Karpas-422 (cell line): ENCODE measurements around the gene CCDC187. TPM values are rescaled to one million over a fixed set of nuclear protein-coding genes. Genes with fewer than 3 reads are reported as not detected.

Experiments
- DNase-seq: peaks from one replicate; pipeline ENCODE4 v3.0.0-alpha.2; 2015
- H2AFZ ChIP-seq: fragments of 200-600 bp; sonication (generic); 2 replicates; pipeline ENCODE4 v1.6.1; 2014; ENCODE audit warnings: antibody characterized with exemption, low read length, mixed read lengths
- H3K27ac ChIP-seq: fragments of 200-600 bp; sonication (generic); 2 replicates; pipeline ENCODE4 v1.5.1; 2014; ENCODE audit warnings: mild to moderate bottlenecking, low read length, moderate library complexity
- H3K27me3 ChIP-seq: fragments of 200-600 bp; sonication (generic); 2 replicates; pipeline ENCODE4 v1.6.1; 2014; ENCODE audit warnings: low read length, mixed read lengths
- H3K36me3 ChIP-seq: fragments of 200-600 bp; sonication (generic); 2 replicates; pipeline ENCODE4 v1.6.1; 2014; ENCODE audit warnings: low read length, mixed read lengths; ENCODE audit not compliant: insufficient read depth
- H3K4me1 ChIP-seq: fragments of 200-600 bp; sonication (generic); 2 replicates; pipeline ENCODE4 v1.6.1; 2014; ENCODE audit warnings: mild to moderate bottlenecking, low read length, mixed read lengths
- H3K4me2 ChIP-seq: fragments of 200-600 bp; sonication (generic); 2 replicates; pipeline ENCODE4 v1.6.1; 2014; ENCODE audit warnings: low read length, low read depth, mild to moderate bottlenecking; ENCODE audit not compliant: poor library complexity, severe bottlenecking
- H3K4me3 ChIP-seq: fragments of 200-600 bp; sonication (generic); 2 replicates; pipeline ENCODE4 v1.5.1; 2014; ENCODE audit warnings: mild to moderate bottlenecking, antibody characterized with exemption, low read length, mixed read lengths
- H3K79me2 ChIP-seq: fragments of 200-600 bp; sonication (generic); 2 replicates; pipeline ENCODE4 v1.6.1; 2014; ENCODE audit warnings: mild to moderate bottlenecking, low read length, mixed read lengths
- H3K9ac ChIP-seq: fragments of 200-600 bp; sonication (generic); 2 replicates; pipeline ENCODE4 v1.6.0; 2014; ENCODE audit warnings: low read length
- H3K9me2 ChIP-seq: fragments of 200-600 bp; sonication (generic), shearing (Covaris generic); replicated peaks from 2 replicates; pipeline ENCODE4 v1.6.0; 2014; ENCODE audit warnings: mild to moderate bottlenecking, low read length, moderate library complexity; ENCODE audit not compliant: insufficient read depth
- H3K9me3 ChIP-seq: fragments of 300-700, 200-600 bp; sonication (generic); 2 replicates; pipeline ENCODE4 v1.6.1; 2014; ENCODE audit warnings: low read length, mixed read lengths
- H4K20me1 ChIP-seq: fragments of 200-600 bp; sonication (generic); 2 replicates; pipeline ENCODE4 v1.6.1; 2014; ENCODE audit warnings: mild to moderate bottlenecking, antibody characterized with exemption, low read length, low read depth; ENCODE audit not compliant: insufficient read depth
- total RNA-seq: library from RNA; depleted of rRNA; stranded (reverse); fragments of >200 nt; shearing (Covaris generic); gene quantifications from 2 replicates; pipeline ENCODE4 v1.2.3, GENCODE V29; 2014; ENCODE audit warnings: low replicate concordance

The CCDC187 gene
- total RNA-seq, 1 experiment from 2014 or later = 0.34 TPM

GRCh38 chr9:136255896-136256890, 47.7 kb downstream of the CCDC187 start:
- H3K79me2 ChIP-seq = no peaks in the 10 kb centered on the region
- H3K36me3 ChIP-seq = no peaks in the 10 kb centered on the region
- no peaks in the 10 kb centered on the region for H3K9me2 ChIP-seq
- no peaks in the 10 kb centered on the region for H3K9me3 ChIP-seq
- DNase-seq = peak; percentile 71
- no peaks in the 10 kb centered on the region for H4K20me1 ChIP-seq
- no peaks in the 10 kb centered on the region for H3K27me3 ChIP-seq
- H3K4me1 ChIP-seq = peaks cover 4% of the 10 kb centered on the region
- no peak overlapping the region for H3K4me2 ChIP-seq
- no peak overlapping the region for H2AFZ ChIP-seq
- H3K9ac ChIP-seq = no peak overlapping the region
- H3K4me3 ChIP-seq = no peak overlapping the region
- H3K27ac ChIP-seq = no peak overlapping the region

GRCh38 chr9:136255166-136255538, 48.7 kb downstream of the CCDC187 start:
- no peak overlapping the region for H2AFZ ChIP-seq
- H3K4me2 ChIP-seq = no peak overlapping the region
- no peak for DNase-seq
- no peaks in the 10 kb centered on the region for H3K79me2 ChIP-seq
- H3K27ac ChIP-seq = no peak overlapping the region
- H4K20me1 ChIP-seq = no peaks in the 10 kb centered on the region
- no peak overlapping the region for H3K9ac ChIP-seq
- H3K9me3 ChIP-seq = no peaks in the 10 kb centered on the region
- no peaks in the 10 kb centered on the region for H3K9me2 ChIP-seq
- peaks cover 5% of the 10 kb centered on the region for H3K4me1 ChIP-seq
- no peak overlapping the region for H3K4me3 ChIP-seq
- no peaks in the 10 kb centered on the region for H3K36me3 ChIP-seq
- H3K27me3 ChIP-seq = no peaks in the 10 kb centered on the region

GRCh38 chr9:136254381-136255165, 49.3 kb downstream of the CCDC187 start:
- Histone ChIP-seq H2AFZ (no peak overlapping the region), H3K9me3 (no peaks in the 10 kb centered on the region), H3K9me2 (no peaks in the 10 kb centered on the region), H3K27me3 (no peaks in the 10 kb centered on the region), H3K4me3 (no peak overlapping the region), H4K20me1 (no peaks in the 10 kb centered on the region), H3K9ac (no peak overlapping the region), H3K27ac (no peak overlapping the region), H3K79me2 (no peaks in the 10 kb centered on the region), H3K4me2 (no peak overlapping the region), H3K36me3 (no peaks in the 10 kb centered on the region), H3K4me1 (peaks cover 5% of the 10 kb centered on the region)
- DNase-seq = peak; percentile 40

GRCh38 chr9:136253246-136254130, 50.4 kb downstream of the CCDC187 start:
- DNase-seq = peak; percentile 38
- Histone ChIP-seq H3K4me3 (no peak overlapping the region), H2AFZ (no peak overlapping the region), H3K9ac (no peak overlapping the region), H3K27me3 (no peaks in the 10 kb centered on the region), H3K9me3 (no peaks in the 10 kb centered on the region), H3K4me1 (peaks cover 5% of the 10 kb centered on the region), H3K9me2 (no peaks in the 10 kb centered on the region), H4K20me1 (no peaks in the 10 kb centered on the region), H3K4me2 (no peak overlapping the region), H3K36me3 (no peaks in the 10 kb centered on the region), H3K27ac (no peak overlapping the region), H3K79me2 (no peaks in the 10 kb centered on the region)

- Histone ChIP-seq H3K36me3 (no peaks in the 10 kb centered on the region), H3K9ac (no peak overlapping the region), H3K9me3 (no peaks in the 10 kb centered on the region), H3K79me2 (no peaks in the 10 kb centered on the region), H3K4me2 (no peak overlapping the region), H3K27me3 (no peaks in the 10 kb centered on the region), H4K20me1 (no peaks in the 10 kb centered on the region), H3K27ac (no peak overlapping the region), H3K4me1 (peaks cover 5% of the 10 kb centered on the region), H3K4me3 (no peak overlapping the region), H3K9me2 (no peaks in the 10 kb centered on the region), H2AFZ (no peak overlapping the region)
- DNase-seq = no peak
These were observed 51.0 kb downstream of the CCDC187 start for GRCh38 chr9:136252846-136253245.

GRCh38 chr9:136252281-136252680, 51.6 kb downstream of the CCDC187 start:
- Histone ChIP-seq H3K9me3 (no peaks in the 10 kb centered on the region), H4K20me1 (no peaks in the 10 kb centered on the region), H3K4me3 (no peak overlapping the region), H3K9ac (no peak overlapping the region), H3K36me3 (no peaks in the 10 kb centered on the region), H3K79me2 (no peaks in the 10 kb centered on the region), H3K4me1 (peaks cover 5% of the 10 kb centered on the region), H3K4me2 (no peak overlapping the region), H3K27ac (no peak overlapping the region), H2AFZ (no peak overlapping the region), H3K9me2 (no peaks in the 10 kb centered on the region), H3K27me3 (no peaks in the 10 kb centered on the region)
- DNase-seq = no peak

GRCh38 chr9:136251264-136252115, 52.4 kb downstream of the CCDC187 start:
- no peaks in the 10 kb centered on the region for H4K20me1 ChIP-seq

More at GRCh38 chr9:136251264-136252115, 52.4 kb downstream of the CCDC187 start:
- Histone ChIP-seq H3K9ac (no peak overlapping the region), H2AFZ (no peak overlapping the region), H3K9me2 (no peaks in the 10 kb centered on the region), H3K4me3 (no peak overlapping the region), H3K79me2 (no peaks in the 10 kb centered on the region), H3K9me3 (no peaks in the 10 kb centered on the region), H3K4me1 (peaks cover 5% of the 10 kb centered on the region), H3K4me2 (no peak overlapping the region), H3K27ac (no peak overlapping the region), H3K36me3 (no peaks in the 10 kb centered on the region), H3K27me3 (no peaks in the 10 kb centered on the region)
- DNase-seq = peak; percentile 55
